ENCODE data around the gene KCNIP4.

Gene KCNIP4

DNA sequence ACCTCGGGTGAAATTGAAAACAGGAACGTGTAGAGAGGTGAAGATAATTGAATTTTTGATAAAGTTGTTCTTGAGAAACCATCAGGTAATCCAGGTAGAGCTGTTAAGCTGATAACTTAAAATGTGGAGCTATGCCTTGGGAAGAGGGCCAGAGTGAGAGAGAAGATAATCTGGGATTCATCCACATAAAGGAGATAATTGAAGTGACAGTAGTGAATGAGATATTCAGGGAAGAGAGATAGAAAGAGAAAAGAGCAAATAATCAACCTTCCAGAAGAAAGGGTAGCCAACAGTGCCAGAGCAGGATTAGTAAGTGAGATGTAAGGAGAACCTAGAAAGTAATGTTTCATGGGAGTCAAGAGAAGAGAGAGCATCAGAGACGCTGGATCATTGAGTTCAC lies 950.7 kb downstream of the KCNIP4 start:
- Histone ChIP-seq H3K9ac (ENCODE audit: low read length in 2 of 2) (no peak overlapping the region), H3K36me3 (ENCODE audit: control insufficient read depth in 2 of 2, insufficient read depth in 2 of 2, low read length in 2 of 2) (no peaks in the 10 kb centered on the region), H3K27me3 (ENCODE audit: control insufficient read depth in 1 of 2, insufficient read depth in 2 of 2, low read length in 2 of 2) (no peaks in the 10 kb centered on the region), H3K4me3 (ENCODE audit: low read length in 2 of 2) (no peak overlapping the region), H3K27ac (ENCODE audit: low read length) (no peak overlapping the region), H3K4me1 (ENCODE audit: control insufficient read depth, insufficient read depth, low read length) (no peaks in the 10 kb centered on the region), H3K9me3 (ENCODE audit: control insufficient read depth in 2 of 2, low read length in 2 of 2) (peaks cover 0 to 4% of the 10 kb centered on the region in 2 donors)

DNA sequence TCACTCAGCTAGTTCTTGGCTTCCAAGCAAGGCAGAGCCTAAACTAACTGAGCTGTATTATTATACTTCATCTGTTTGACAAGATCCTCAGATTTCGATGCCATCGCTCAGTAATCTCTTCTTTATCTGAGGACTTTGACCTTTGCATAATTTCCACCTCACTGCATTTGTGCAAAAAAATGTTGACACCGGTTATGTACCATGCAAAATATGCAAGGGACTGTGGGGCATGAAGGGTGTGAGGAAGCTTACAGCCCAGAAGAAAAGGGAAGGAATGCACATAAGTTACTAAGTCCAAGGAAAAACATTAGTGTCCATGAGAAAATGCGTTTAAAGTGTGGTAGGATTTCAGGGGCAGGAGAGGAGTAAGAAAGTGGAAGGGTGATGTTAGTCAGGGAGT lies 953.0 kb downstream of the KCNIP4 start:
- Histone ChIP-seq H3K9ac (ENCODE audit: low read length in 2 of 2) (no peak overlapping the region), H3K4me1 (ENCODE audit: control insufficient read depth, insufficient read depth, low read length) (no peaks in the 10 kb centered on the region), H3K27ac (ENCODE audit: low read length) (no peak overlapping the region)

DNA sequence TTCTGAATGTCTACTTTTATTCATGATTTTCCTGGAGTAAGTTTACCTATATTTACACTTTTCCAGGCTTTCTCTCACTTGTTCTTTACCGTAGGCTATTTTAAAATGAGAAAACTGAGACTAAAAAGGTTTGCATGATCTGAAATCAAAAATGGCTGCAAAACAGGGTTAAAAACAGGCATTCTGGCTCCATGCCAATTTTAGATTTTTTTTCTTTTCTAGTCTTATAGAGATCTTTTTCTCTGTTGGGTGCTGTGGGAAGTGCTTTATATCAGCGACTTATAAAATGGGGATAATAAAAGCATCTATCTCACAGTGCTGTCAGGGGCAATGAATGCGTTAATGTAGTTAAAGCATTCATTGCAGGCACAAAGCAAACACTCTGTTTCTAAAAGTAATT lies 953.6 kb downstream of the KCNIP4 start:
- Histone ChIP-seq H3K27me3 (ENCODE audit: control insufficient read depth in 1 of 2, insufficient read depth in 2 of 2, low read length in 2 of 2) (no peaks in the 10 kb centered on the region), H3K9me3 (ENCODE audit: control insufficient read depth in 2 of 2, low read length in 2 of 2) (peaks cover 0 to 5% of the 10 kb centered on the region in 2 donors), H3K27ac (ENCODE audit: low read length) (no peak overlapping the region), H3K9ac (ENCODE audit: low read length in 2 of 2) (no peak overlapping the region), H3K4me1 (ENCODE audit: control insufficient read depth, insufficient read depth, low read length) (no peaks in the 10 kb centered on the region), H3K36me3 (ENCODE audit: control insufficient read depth in 2 of 2, insufficient read depth in 2 of 2, low read length in 2 of 2) (no peaks in the 10 kb centered on the region), H3K4me3 (ENCODE audit: low read length in 2 of 2) (no peak overlapping the region)

More for the DNA sequence above, 953.0 kb downstream of the KCNIP4 start:
- Histone ChIP-seq H3K27me3 (ENCODE audit: control insufficient read depth in 1 of 2, insufficient read depth in 2 of 2, low read length in 2 of 2) (no peaks in the 10 kb centered on the region), H3K9me3 (ENCODE audit: control insufficient read depth in 2 of 2, low read length in 2 of 2) (peaks cover 0 to 5% of the 10 kb centered on the region in 2 donors), H3K4me3 (ENCODE audit: low read length in 2 of 2) (no peak overlapping the region), H3K36me3 (ENCODE audit: control insufficient read depth in 2 of 2, insufficient read depth in 2 of 2, low read length in 2 of 2) (no peaks in the 10 kb centered on the region)

DNA sequence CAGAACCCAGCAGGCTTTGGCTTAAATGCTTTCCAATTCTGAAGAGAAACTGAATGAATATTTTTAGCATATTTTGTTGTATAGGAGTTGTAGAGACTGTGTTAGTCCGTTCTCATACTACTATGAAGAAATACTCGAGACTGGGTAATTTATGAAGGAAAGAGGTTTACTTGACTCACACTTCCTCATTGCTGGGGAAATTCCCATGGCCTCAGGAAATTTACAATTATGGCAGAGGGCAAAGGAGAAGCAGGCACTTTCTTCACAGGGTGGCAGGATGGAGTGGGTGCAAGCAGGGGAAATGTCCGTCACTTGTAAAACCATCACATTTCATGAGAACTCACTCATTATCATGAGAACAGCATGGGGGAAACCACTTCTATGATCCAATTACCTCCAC lies 956.6 kb downstream of the KCNIP4 start:
- Histone ChIP-seq H3K4me3 (ENCODE audit: low read length in 2 of 2) (no peak overlapping the region), H3K9ac (ENCODE audit: low read length in 2 of 2) (no peak overlapping the region), H3K4me1 (ENCODE audit: control insufficient read depth, insufficient read depth, low read length) (no peaks in the 10 kb centered on the region), H3K36me3 (ENCODE audit: control insufficient read depth in 2 of 2, insufficient read depth in 2 of 2, low read length in 2 of 2) (no peaks in the 10 kb centered on the region), H3K9me3 (ENCODE audit: control insufficient read depth in 2 of 2, low read length in 2 of 2) (peaks cover 0 to 5% of the 10 kb centered on the region in 2 donors), H3K27me3 (ENCODE audit: control insufficient read depth in 1 of 2, insufficient read depth in 2 of 2, low read length in 2 of 2) (no peaks in the 10 kb centered on the region), H3K27ac (ENCODE audit: low read length) (no peak overlapping the region)

DNA sequence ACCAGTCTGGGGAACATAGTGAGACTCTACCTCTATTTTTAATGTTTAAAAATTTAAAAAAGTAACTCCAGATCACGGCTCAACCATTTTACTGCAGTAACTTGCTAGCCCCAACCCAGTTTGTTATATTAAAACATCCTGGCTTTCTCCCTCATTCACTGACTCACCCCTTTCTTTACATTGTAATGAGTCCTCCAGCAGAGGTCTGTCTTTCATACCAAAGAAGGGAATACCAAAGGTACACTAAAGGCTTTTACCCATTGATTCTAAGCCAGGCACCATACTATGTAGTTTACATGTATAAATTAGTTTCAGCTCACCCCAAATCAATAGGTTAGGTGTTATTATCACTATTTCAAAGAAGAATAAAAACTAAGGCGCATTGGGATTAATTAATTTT lies 961.4 kb downstream of the KCNIP4 start:
- H3K9me3 ChIP-seq (ENCODE audit: control insufficient read depth in 2 of 2, low read length in 2 of 2) = peaks cover 0 to 1% of the 10 kb centered on the region in 2 donors
- H3K27me3 ChIP-seq (ENCODE audit: control insufficient read depth in 1 of 2, insufficient read depth in 2 of 2, low read length in 2 of 2) = peaks cover 0 to 14% of the 10 kb centered on the region in 2 donors
- no peaks in the 10 kb centered on the region for H3K36me3 ChIP-seq (ENCODE audit: control insufficient read depth in 2 of 2, insufficient read depth in 2 of 2, low read length in 2 of 2)
- H3K9ac ChIP-seq (ENCODE audit: low read length in 2 of 2) = no peak overlapping the region
- H3K27ac ChIP-seq (ENCODE audit: low read length) = no peak overlapping the region
- H3K4me3 ChIP-seq (ENCODE audit: low read length in 2 of 2) = no peak overlapping the region
- no peaks in the 10 kb centered on the region for H3K4me1 ChIP-seq (ENCODE audit: control insufficient read depth, insufficient read depth, low read length)

DNA sequence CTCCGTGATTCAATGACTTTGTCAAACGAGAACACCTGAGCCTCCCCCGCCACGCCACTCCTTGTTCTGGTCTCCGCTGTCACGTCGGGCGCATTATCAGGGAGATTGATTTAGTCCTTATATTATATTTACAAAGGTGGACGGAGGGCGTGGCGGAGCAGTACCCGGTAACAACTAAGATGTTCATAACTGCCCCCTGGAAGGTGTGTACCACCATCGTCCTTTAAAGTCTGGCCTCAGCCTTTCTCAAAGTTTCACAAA lies 964.1 kb downstream of the KCNIP4 start:
- Histone ChIP-seq H3K4me1 (ENCODE audit: control insufficient read depth, insufficient read depth, low read length) (no peaks in the 10 kb centered on the region), H3K27ac (ENCODE audit: low read length) (no peak overlapping the region), H3K4me3 (ENCODE audit: low read length in 2 of 2) (no peak overlapping the region), H3K9me3 (ENCODE audit: control insufficient read depth in 2 of 2, low read length in 2 of 2) (no peaks in the 10 kb centered on the region), H3K27me3 (ENCODE audit: control insufficient read depth in 1 of 2, insufficient read depth in 2 of 2, low read length in 2 of 2) (peaks cover 0 to 14% of the 10 kb centered on the region in 2 donors), H3K9ac (ENCODE audit: low read length in 2 of 2) (no peak overlapping the region), H3K36me3 (ENCODE audit: control insufficient read depth in 2 of 2, insufficient read depth in 2 of 2, low read length in 2 of 2) (no peaks in the 10 kb centered on the region)

DNA sequence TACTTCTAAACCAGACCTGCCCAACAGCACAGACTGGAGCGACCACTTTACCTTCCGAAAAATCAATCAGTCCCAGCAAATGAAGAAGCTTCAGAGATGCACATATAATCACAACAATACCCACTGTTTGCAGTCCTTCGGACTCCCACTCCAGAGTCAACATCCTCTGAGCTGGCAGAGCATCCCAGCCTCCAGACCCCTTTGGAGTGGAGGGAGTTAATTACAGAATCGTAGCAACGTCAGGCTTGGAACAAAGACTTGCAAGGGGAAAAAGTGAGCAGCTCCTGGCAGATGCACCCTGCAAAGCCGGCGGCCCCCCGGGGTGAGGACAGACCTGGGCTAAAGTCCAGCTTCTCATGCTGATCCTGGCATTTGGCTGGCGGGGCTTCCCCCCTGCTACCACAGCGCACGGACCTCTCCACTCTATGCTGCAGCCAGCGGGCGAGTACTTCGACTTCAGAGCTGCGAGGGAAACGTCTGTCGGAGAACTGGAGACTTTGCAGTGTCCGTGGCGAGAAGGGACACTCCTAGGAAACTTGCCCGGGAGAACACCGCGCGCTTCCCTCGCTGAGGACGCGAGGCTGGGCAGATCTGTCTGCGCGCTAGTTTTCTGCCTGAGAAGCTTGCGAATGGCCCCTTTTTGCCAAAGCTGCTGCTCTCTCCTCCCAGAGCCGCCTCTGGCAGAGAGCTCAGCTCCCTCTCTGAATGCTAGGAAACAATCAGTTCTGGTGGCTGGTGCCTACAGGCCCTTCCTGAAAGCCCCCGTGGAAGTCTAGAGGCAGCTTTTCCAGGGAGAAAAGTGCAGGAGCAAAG lies 964.6 kb downstream of the KCNIP4 start:
- Histone ChIP-seq H3K4me3 (ENCODE audit: low read length in 2 of 2) (peak overlapping the region in 1 of 2 donors; percentile 1), H3K4me1 (ENCODE audit: control insufficient read depth, insufficient read depth, low read length) (no peaks in the 10 kb centered on the region), H3K36me3 (ENCODE audit: control insufficient read depth in 2 of 2, insufficient read depth in 2 of 2, low read length in 2 of 2) (no peaks in the 10 kb centered on the region), H3K9ac (ENCODE audit: low read length in 2 of 2) (no peak overlapping the region), H3K9me3 (ENCODE audit: control insufficient read depth in 2 of 2, low read length in 2 of 2) (no peaks in the 10 kb centered on the region), H3K27ac (ENCODE audit: low read length) (no peak overlapping the region), H3K27me3 (ENCODE audit: control insufficient read depth in 1 of 2, insufficient read depth in 2 of 2, low read length in 2 of 2) (peaks cover 0 to 14% of the 10 kb centered on the region in 2 donors)

DNA sequence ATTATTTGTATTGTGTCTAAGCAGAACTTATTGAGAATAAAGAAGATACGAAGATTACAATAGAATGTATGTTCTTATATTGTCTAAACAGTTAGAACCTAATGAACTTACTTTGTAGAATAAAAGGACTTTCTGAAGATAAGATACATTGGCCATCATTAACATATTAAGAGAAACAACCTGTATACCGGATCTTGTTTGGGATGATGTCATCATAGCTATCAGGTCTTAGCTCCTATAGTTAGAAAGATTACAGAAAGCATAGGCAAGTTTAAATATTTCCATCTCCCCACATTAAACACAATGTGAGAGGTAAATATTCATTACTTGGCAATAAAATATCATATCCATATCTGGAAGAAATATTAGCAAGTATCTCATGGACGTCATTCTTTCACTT lies 966.0 kb downstream of the KCNIP4 start:
- no peaks in the 10 kb centered on the region for H3K4me1 ChIP-seq (ENCODE audit: control insufficient read depth, insufficient read depth, low read length)
- H3K9ac ChIP-seq (ENCODE audit: low read length in 2 of 2) = no peak overlapping the region
- H3K27ac ChIP-seq (ENCODE audit: low read length) = no peak overlapping the region
- no peak overlapping the region for H3K4me3 ChIP-seq (ENCODE audit: low read length in 2 of 2)
- H3K36me3 ChIP-seq (ENCODE audit: control insufficient read depth in 2 of 2, insufficient read depth in 2 of 2, low read length in 2 of 2) = no peaks in the 10 kb centered on the region
- no peaks in the 10 kb centered on the region for H3K9me3 ChIP-seq (ENCODE audit: control insufficient read depth in 2 of 2, low read length in 2 of 2)
- H3K27me3 ChIP-seq (ENCODE audit: control insufficient read depth in 1 of 2, insufficient read depth in 2 of 2, low read length in 2 of 2) = peaks cover 0 to 14% of the 10 kb centered on the region in 2 donors

DNA sequence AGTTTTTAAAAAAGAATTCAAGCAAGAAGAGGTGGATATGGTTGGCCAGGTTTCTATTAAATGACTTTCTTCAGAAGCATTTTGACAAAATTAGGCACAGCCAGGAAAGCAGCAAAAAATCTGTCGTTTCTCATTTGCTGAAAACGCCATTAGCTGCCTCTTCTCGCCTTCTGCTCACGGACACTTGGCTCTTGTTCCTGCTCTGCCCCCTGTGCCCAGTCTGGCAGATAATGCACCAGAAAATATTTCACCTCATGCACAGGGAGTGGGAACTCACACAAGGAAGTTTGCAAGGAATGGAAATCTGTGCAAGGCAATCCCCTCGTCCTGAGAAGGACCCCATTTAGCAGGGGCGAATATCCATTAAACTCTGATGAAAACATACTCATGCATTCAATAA lies 988.3 kb downstream of the KCNIP4 start:
- H3K27ac ChIP-seq (ENCODE audit: low read length) = no peak overlapping the region
- H3K27me3 ChIP-seq (ENCODE audit: control insufficient read depth in 1 of 2, insufficient read depth in 2 of 2, low read length in 2 of 2) = no peaks in the 10 kb centered on the region
- no peak overlapping the region for H3K4me3 ChIP-seq (ENCODE audit: low read length in 2 of 2)
- H3K36me3 ChIP-seq (ENCODE audit: control insufficient read depth in 2 of 2, insufficient read depth in 2 of 2, low read length in 2 of 2) = no peaks in the 10 kb centered on the region
- H3K9me3 ChIP-seq (ENCODE audit: control insufficient read depth in 2 of 2, low read length in 2 of 2) = no peaks in the 10 kb centered on the region
- H3K9ac ChIP-seq (ENCODE audit: low read length in 2 of 2) = no peak overlapping the region
- no peaks in the 10 kb centered on the region for H3K4me1 ChIP-seq (ENCODE audit: control insufficient read depth, insufficient read depth, low read length)

DNA sequence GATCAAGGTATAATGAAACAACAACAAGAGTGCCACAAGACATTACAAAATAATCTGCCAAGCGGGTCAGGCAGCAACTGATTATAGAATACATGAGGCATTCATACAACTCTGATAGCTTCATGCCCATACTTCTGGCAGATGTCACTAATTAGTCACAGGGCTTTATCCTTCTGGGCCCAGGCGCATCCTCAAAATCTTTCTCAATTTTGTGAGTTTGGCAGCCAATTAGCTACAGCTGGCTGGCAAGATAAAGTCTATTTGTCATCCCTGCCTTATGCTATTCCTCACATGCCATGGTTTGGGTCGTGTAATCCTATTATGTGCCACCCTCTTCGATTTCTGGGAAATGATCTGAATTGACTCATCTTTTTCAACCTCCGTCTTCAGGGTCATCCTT lies 994.0 kb downstream of the KCNIP4 start:
- Histone ChIP-seq H3K9me3 (ENCODE audit: control insufficient read depth in 2 of 2, low read length in 2 of 2) (peaks cover 0 to 2% of the 10 kb centered on the region in 2 donors), H3K4me1 (ENCODE audit: control insufficient read depth, insufficient read depth, low read length) (no peaks in the 10 kb centered on the region), H3K27me3 (ENCODE audit: control insufficient read depth in 1 of 2, insufficient read depth in 2 of 2, low read length in 2 of 2) (no peaks in the 10 kb centered on the region), H3K9ac (ENCODE audit: low read length in 2 of 2) (no peak overlapping the region), H3K27ac (ENCODE audit: low read length) (no peak overlapping the region), H3K36me3 (ENCODE audit: control insufficient read depth in 2 of 2, insufficient read depth in 2 of 2, low read length in 2 of 2) (no peaks in the 10 kb centered on the region), H3K4me3 (ENCODE audit: low read length in 2 of 2) (no peak overlapping the region)

DNA sequence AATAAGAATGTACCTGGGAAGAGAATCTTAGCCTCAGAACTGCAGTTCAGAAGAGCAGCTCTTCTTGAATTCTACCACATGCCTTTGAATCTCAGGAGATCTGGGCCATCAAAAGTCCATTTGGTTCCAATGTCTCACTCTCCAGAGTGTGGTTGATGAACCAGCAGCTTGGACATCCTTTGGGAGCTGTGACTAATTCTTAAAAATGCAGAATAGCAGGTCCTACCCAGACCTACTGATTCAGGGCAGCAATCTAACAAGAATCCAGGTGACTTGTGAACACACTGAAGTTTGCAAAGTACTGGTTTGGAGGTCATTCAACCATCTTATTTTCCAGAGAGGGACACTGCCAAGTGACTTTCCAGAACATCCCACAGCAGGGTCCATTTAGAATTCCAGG lies 1003.6 kb downstream of the KCNIP4 start:
- Histone ChIP-seq H3K27me3 (ENCODE audit: control insufficient read depth in 1 of 2, insufficient read depth in 2 of 2, low read length in 2 of 2) (no peaks in the 10 kb centered on the region), H3K9me3 (ENCODE audit: control insufficient read depth in 2 of 2, low read length in 2 of 2) (no peaks in the 10 kb centered on the region), H3K36me3 (ENCODE audit: control insufficient read depth in 2 of 2, insufficient read depth in 2 of 2, low read length in 2 of 2) (no peaks in the 10 kb centered on the region), H3K9ac (ENCODE audit: low read length in 2 of 2) (no peak overlapping the region), H3K4me1 (ENCODE audit: control insufficient read depth, insufficient read depth, low read length) (no peaks in the 10 kb centered on the region), H3K27ac (ENCODE audit: low read length) (no peak overlapping the region), H3K4me3 (ENCODE audit: low read length in 2 of 2) (no peak overlapping the region)
